ENCODE results near the gene FKBP8. TPM values are rescaled to one million over a fixed set of nuclear protein-coding genes. Genes with fewer than 3 reads are reported as not detected.

The FKBP8 gene
- total RNA-seq, 2 experiments from 2014 or later = 147 to 152 TPM

GRCh38 chr19:18576383-18576782 is 33.0 kb upstream of the FKBP8 start:
- DNase-seq (no peak), ATAC-seq (ENCODE audit: poor library complexity) (no peak)
- Mint-ChIP-seq H3K9me3 (no peaks in the 10 kb centered on the region), H3K36me3 (ENCODE audit: low read depth) (peaks cover 71% of the 10 kb centered on the region), H3K27me3 (no peaks in the 10 kb centered on the region), H3K27ac (no peak overlapping the region), H3K4me3 (no peak overlapping the region), H3K4me1 (ENCODE audit: low read depth) (peaks cover 17% of the 10 kb centered on the region)
- TF ChIP-seq CTCF (IDR thresholded peaks at IDR 0.05) = no peak
- intact Hi-C loops (cut with DNase I, micrococcal nuclease) = no loop called here
- Histone ChIP-seq H3K4me1 (ENCODE audit: insufficient read depth, low read length) (peaks cover 21% of the 10 kb centered on the region), H3K9me3 (ENCODE audit: control insufficient read depth in 1 of 2, insufficient read depth in 1 of 2, low read length in 2 of 2) (peaks cover 0 to 4% of the 10 kb centered on the region in 2 experiments), H3K27ac (ENCODE audit: low read depth in 1 of 2, low read length in 2 of 2) (no peak overlapping the region), H3K36me3 (ENCODE audit: insufficient read depth, low read length) (peaks cover 50% of the 10 kb centered on the region), H3K4me3 (ENCODE audit: low read length) (no peak overlapping the region), H3K27me3 (ENCODE audit: control insufficient read depth in 1 of 2, insufficient read depth in 2 of 2, low read length in 2 of 2) (no peaks in the 10 kb centered on the region)
- ChIA-PET CTCF (no interaction called here), POLR2A (no interaction called here)

GRCh38 chr19:18574691-18575291 is 31.4 kb upstream of the FKBP8 start:
- no peak for TF ChIP-seq CTCF (IDR thresholded peaks at IDR 0.05)
- peaks cover 28% of the 10 kb centered on the region for H3K4me1 ChIP-seq (ENCODE audit: insufficient read depth, low read length)
- no peak overlapping the region for H3K4me3 ChIP-seq (ENCODE audit: low read length)
- H3K27ac Mint-ChIP-seq = peak overlapping the region; percentile 24
- peak overlapping the region in 1 of 2 donors; percentile 48 for H3K27ac ChIP-seq (ENCODE audit: low read depth in 1 of 2, low read length in 2 of 2)
- intact Hi-C loops (cut with DNase I, micrococcal nuclease) = loop anchor here in 1 of 2 experiments (5.0 kb wide), 1 partner anchor 102 kb away; no protein-coding TSS in a partner anchor
- peak overlapping the region; percentile 34 for H3K4me3 Mint-ChIP-seq
- peaks cover 50% of the 10 kb centered on the region for H3K36me3 ChIP-seq (ENCODE audit: insufficient read depth, low read length)
- peaks cover 73% of the 10 kb centered on the region for H3K36me3 Mint-ChIP-seq (ENCODE audit: low read depth)
- peaks cover 0 to 4% of the 10 kb centered on the region in 2 experiments for H3K9me3 ChIP-seq (ENCODE audit: control insufficient read depth in 1 of 2, insufficient read depth in 1 of 2, low read length in 2 of 2)
- DNase-seq = no peak
- peaks cover 20% of the 10 kb centered on the region for H3K4me1 Mint-ChIP-seq (ENCODE audit: low read depth)
- no peak for ATAC-seq (ENCODE audit: poor library complexity)
- no peaks in the 10 kb centered on the region for H3K27me3 Mint-ChIP-seq
- POLR2A ChIA-PET = no interaction called here
- no peaks in the 10 kb centered on the region for H3K27me3 ChIP-seq (ENCODE audit: control insufficient read depth in 1 of 2, insufficient read depth in 2 of 2, low read length in 2 of 2)
- no peaks in the 10 kb centered on the region for H3K9me3 Mint-ChIP-seq
- CTCF ChIA-PET = interaction anchor here (1.3 kb wide), 1 partner anchor 19 kb away, joined by 3 read pairs; no protein-coding TSS in a partner anchor

- intact Hi-C loops (cut with DNase I, micrococcal nuclease) = loop anchor here (1.0 to 5.0 kb wide), 8 partner anchors 14 to 348 kb away; partner anchors contain the start of genes ELL (in 2 of the 2), KXD1 (in 2 of the 2), COPE (in 1 of the 2) and DDX49 (in 1 of the 2)
- Histone ChIP-seq H3K36me3 (ENCODE audit: insufficient read depth, low read length) (peaks cover 63% of the 10 kb centered on the region), H3K4me1 (ENCODE audit: insufficient read depth, low read length) (peaks cover 28% of the 10 kb centered on the region), H3K4me3 (ENCODE audit: low read length) (peak within 1 kb of the TSS; percentile 97), H3K27me3 (ENCODE audit: control insufficient read depth in 1 of 2, insufficient read depth in 2 of 2, low read length in 2 of 2) (no peaks in the 10 kb centered on the region), H3K9me3 (ENCODE audit: control insufficient read depth in 1 of 2, insufficient read depth in 1 of 2, low read length in 2 of 2) (peaks cover 0 to 4% of the 10 kb centered on the region in 2 experiments), H3K27ac (ENCODE audit: low read depth in 1 of 2, low read length in 2 of 2) (peak within 1 kb of the TSS; percentile 89 to 94)
- Mint-ChIP-seq H3K27ac (peak within 1 kb of the TSS; percentile 93), H3K9me3 (no peaks in the 10 kb centered on the region), H3K36me3 (ENCODE audit: low read depth) (peaks cover 81% of the 10 kb centered on the region), H3K4me1 (ENCODE audit: low read depth) (peaks cover 20% of the 10 kb centered on the region), H3K4me3 (peak within 1 kb of the TSS; percentile 91), H3K27me3 (no peaks in the 10 kb centered on the region)
- TF ChIP-seq CTCF (IDR thresholded peaks at IDR 0.05) = no peak
- CTCF ChIA-PET = interaction anchor here (0.6 to 3.0 kb wide), 12 partner anchors 9 to 121 kb away, joined by 3 to 26 read pairs (median 4); partner anchors contain the start of genes FKBP8 and REX1BD
- DNase-seq (peak; percentile 96 to 100 (median 98)), ATAC-seq (ENCODE audit: poor library complexity) (peak; percentile 91)
- POLR2A ChIA-PET = interaction anchor here (0.9 to 4.5 kb wide), 23 partner anchors 10 to 348 kb away, joined by 3 to 120 read pairs (median 5); partner anchors contain the start of genes COPE, DDX49, ELL and FKBP8
Observed at GRCh38 chr19:18571564-18572344, 28.4 kb upstream of the FKBP8 start, which contains the start of gene UBA52. TSS of gene UBA52 (plus strand) at chr19:18571857. CDS start at chr19:18573301, 1,444 bp downstream.
